ENCODE data around the gene NPC2. TPM values are rescaled to one million over a fixed set of nuclear protein-coding genes. Genes with fewer than 3 reads are reported as not detected.
"Not testable (repeated sequence)": the region's sequence is repeated elsewhere in the genome, so short reads cannot be mapped to it uniquely, and the experiment has no call there.

The NPC2 gene
- 10 to 100 TPM in 2 of 3 donors, 1 to 10 TPM in 1; 10.0 to 11.7 (median 11.1) TPM for total RNA-seq

- no peak for ATAC-seq
- Mint-ChIP-seq H3K9me3 (no peaks in the 10 kb centered on the region), H3K27me3 (ENCODE audit: low read depth) (no peaks in the 10 kb centered on the region), H3K36me3 (ENCODE audit: insufficient read depth) (peaks cover 2% of the 10 kb centered on the region), H3K4me3 (no peak within 1 kb of the TSS), H3K4me1 (ENCODE audit: low read depth) (peaks cover 37% of the 10 kb centered on the region)
- no peak for DNase-seq
These were observed at the start of gene NPC2 for GRCh38 chr14:74492776-74493342. Gene NPC2, minus strand, starts transcription at chr14:74493305. Its CDS starts 31 bp downstream, at chr14:74493274.

- Mint-ChIP-seq H3K36me3 (ENCODE audit: insufficient read depth) (no peaks in the 10 kb centered on the region), H3K4me3 (no peak overlapping the region), H3K4me1 (ENCODE audit: low read depth) (no peaks in the 10 kb centered on the region), H3K27me3 (ENCODE audit: low read depth) (no peaks in the 10 kb centered on the region), H3K9me3 (no peaks in the 10 kb centered on the region)
- no peak for DNase-seq
- ATAC-seq: no peak
These were observed 49.1 kb upstream of the NPC2 start for GRCh38 chr14:74542056-74542685.

- no peaks in the 10 kb centered on the region for H3K36me3 Mint-ChIP-seq (ENCODE audit: insufficient read depth)
- H3K4me3 Mint-ChIP-seq: no peak overlapping the region
- no peak for ATAC-seq
- DNase-seq: no peak
- no peaks in the 10 kb centered on the region for H3K27me3 Mint-ChIP-seq (ENCODE audit: low read depth)
- H3K9me3 Mint-ChIP-seq: no peaks in the 10 kb centered on the region
- H3K4me1 Mint-ChIP-seq (ENCODE audit: low read depth): no peaks in the 10 kb centered on the region
These were observed 48.1 kb upstream of the NPC2 start for GRCh38 chr14:74541225-74541624.

GRCh38 chr14:74539503-74539902 is 46.4 kb upstream of the NPC2 start:
- Mint-ChIP-seq H3K36me3 (ENCODE audit: insufficient read depth) (no peaks in the 10 kb centered on the region), H3K4me3 (no peak overlapping the region), H3K4me1 (ENCODE audit: low read depth) (no peaks in the 10 kb centered on the region), H3K27me3 (ENCODE audit: low read depth) (no peaks in the 10 kb centered on the region), H3K9me3 (no peaks in the 10 kb centered on the region)
- DNase-seq: no peak
- ATAC-seq: no peak

- H3K4me3 Mint-ChIP-seq: no peak overlapping the region
- no peaks in the 10 kb centered on the region for H3K9me3 Mint-ChIP-seq
- no peak for DNase-seq
- ATAC-seq: no peak
- no peaks in the 10 kb centered on the region for H3K27me3 Mint-ChIP-seq (ENCODE audit: low read depth)
- H3K4me1 Mint-ChIP-seq (ENCODE audit: low read depth): no peaks in the 10 kb centered on the region
- H3K36me3 Mint-ChIP-seq (ENCODE audit: insufficient read depth): no peaks in the 10 kb centered on the region
These were observed 45.6 kb upstream of the NPC2 start for GRCh38 chr14:74538411-74539391.

GRCh38 chr14:74536336-74536735 is 43.2 kb upstream of the NPC2 start:
- ATAC-seq; H3K27me3 Mint-ChIP-seq (ENCODE audit: low read depth); DNase-seq; H3K9me3 Mint-ChIP-seq; H3K4me3 Mint-ChIP-seq; H3K4me1 Mint-ChIP-seq (ENCODE audit: low read depth); H3K36me3 Mint-ChIP-seq (ENCODE audit: insufficient read depth): not testable (repeated sequence)

GRCh38 chr14:74535756-74536325 is 42.7 kb upstream of the NPC2 start:
- Mint-ChIP-seq H3K9me3 (no peaks in the 10 kb centered on the region), H3K36me3 (ENCODE audit: insufficient read depth) (no peaks in the 10 kb centered on the region), H3K4me1 (ENCODE audit: low read depth) (peaks cover 4% of the 10 kb centered on the region), H3K27me3 (ENCODE audit: low read depth) (no peaks in the 10 kb centered on the region), H3K4me3 (no peak overlapping the region)
- no peak for ATAC-seq
- no peak for DNase-seq

- no peaks in the 10 kb centered on the region for H3K9me3 Mint-ChIP-seq
- H3K4me1 Mint-ChIP-seq (ENCODE audit: low read depth): peaks cover 4% of the 10 kb centered on the region
- no peaks in the 10 kb centered on the region for H3K27me3 Mint-ChIP-seq (ENCODE audit: low read depth)
- DNase-seq: no peak
- no peak overlapping the region for H3K4me3 Mint-ChIP-seq
- no peak for ATAC-seq
- H3K36me3 Mint-ChIP-seq (ENCODE audit: insufficient read depth): no peaks in the 10 kb centered on the region
These were observed 40.5 kb upstream of the NPC2 start for GRCh38 chr14:74533576-74533975.

GRCh38 chr14:74532246-74532645 is 39.1 kb upstream of the NPC2 start:
- no peak for ATAC-seq
- H3K27me3 Mint-ChIP-seq (ENCODE audit: low read depth): no peaks in the 10 kb centered on the region
- H3K9me3 Mint-ChIP-seq: no peaks in the 10 kb centered on the region
- peaks cover 4% of the 10 kb centered on the region for H3K4me1 Mint-ChIP-seq (ENCODE audit: low read depth)
- H3K4me3 Mint-ChIP-seq: no peak overlapping the region
- DNase-seq: no peak
- H3K36me3 Mint-ChIP-seq (ENCODE audit: insufficient read depth): no peaks in the 10 kb centered on the region

GRCh38 chr14:74531467-74531866 is 38.4 kb upstream of the NPC2 start:
- Mint-ChIP-seq H3K4me3 (no peak overlapping the region), H3K36me3 (ENCODE audit: insufficient read depth) (no peaks in the 10 kb centered on the region), H3K4me1 (ENCODE audit: low read depth) (peaks cover 4% of the 10 kb centered on the region), H3K9me3 (no peaks in the 10 kb centered on the region), H3K27me3 (ENCODE audit: low read depth) (no peaks in the 10 kb centered on the region)
- ATAC-seq (peak in 1 of 2 donors; percentile 10), DNase-seq (no peak)

- no peak for ATAC-seq
- H3K27me3 Mint-ChIP-seq (ENCODE audit: low read depth): no peaks in the 10 kb centered on the region
- no peaks in the 10 kb centered on the region for H3K36me3 Mint-ChIP-seq (ENCODE audit: insufficient read depth)
- DNase-seq: no peak
- H3K4me3 Mint-ChIP-seq: no peak overlapping the region
- H3K4me1 Mint-ChIP-seq (ENCODE audit: low read depth): peaks cover 4% of the 10 kb centered on the region
- no peaks in the 10 kb centered on the region for H3K9me3 Mint-ChIP-seq
These were observed 37.9 kb upstream of the NPC2 start for GRCh38 chr14:74531006-74531405.

GRCh38 chr14:74528886-74529285 is 35.8 kb upstream of the NPC2 start:
- no peak for ATAC-seq
- H3K4me1 Mint-ChIP-seq (ENCODE audit: low read depth): peaks cover 4% of the 10 kb centered on the region
- H3K36me3 Mint-ChIP-seq (ENCODE audit: insufficient read depth): no peaks in the 10 kb centered on the region
- no peak overlapping the region for H3K4me3 Mint-ChIP-seq
- DNase-seq: no peak
- peaks cover 2% of the 10 kb centered on the region for H3K27me3 Mint-ChIP-seq (ENCODE audit: low read depth)
- H3K9me3 Mint-ChIP-seq: no peaks in the 10 kb centered on the region

- Mint-ChIP-seq H3K36me3 (ENCODE audit: insufficient read depth) (no peaks in the 10 kb centered on the region), H3K4me3 (no peak overlapping the region), H3K9me3 (no peaks in the 10 kb centered on the region), H3K4me1 (ENCODE audit: low read depth) (peaks cover 4% of the 10 kb centered on the region), H3K27me3 (ENCODE audit: low read depth) (peaks cover 2% of the 10 kb centered on the region)
- no peak for ATAC-seq
- DNase-seq: no peak
These were observed 35.3 kb upstream of the NPC2 start for GRCh38 chr14:74528406-74528805.

GRCh38 chr14:74527736-74528280 is 34.7 kb upstream of the NPC2 start:
- H3K27me3 Mint-ChIP-seq (ENCODE audit: low read depth): peaks cover 2% of the 10 kb centered on the region
- no peak overlapping the region for H3K4me3 Mint-ChIP-seq
- ATAC-seq: no peak
- H3K36me3 Mint-ChIP-seq (ENCODE audit: insufficient read depth): no peaks in the 10 kb centered on the region
- DNase-seq: no peak
- no peaks in the 10 kb centered on the region for H3K9me3 Mint-ChIP-seq
- H3K4me1 Mint-ChIP-seq (ENCODE audit: low read depth): no peaks in the 10 kb centered on the region

Measured in activated T-cell treated with anti-CD3 and anti-CD28 coated beads, Interleukin-2, amount 50 U/mL, for 4 hours (primary cell).